Measurements from ENCODE around the gene STRBP.

DNA sequence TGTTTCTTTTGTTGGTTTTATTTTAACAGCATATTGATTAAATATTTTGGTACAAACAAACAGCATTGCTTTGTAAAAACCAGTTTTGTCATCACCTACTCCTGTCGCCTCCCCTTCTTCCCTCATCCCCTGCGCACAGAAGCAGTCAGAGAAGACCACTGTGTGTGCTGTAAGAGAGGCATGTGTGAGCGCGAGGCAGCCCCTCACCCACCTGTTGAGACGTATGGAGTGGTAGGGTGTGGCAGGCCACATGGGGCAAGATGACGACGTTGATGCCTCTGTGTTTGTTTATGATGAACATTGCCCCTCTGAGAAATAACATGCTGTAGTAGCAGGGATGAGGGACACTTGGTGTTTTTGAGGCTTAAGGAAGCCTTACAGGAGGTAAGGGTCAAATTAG, 163.6 kb downstream of the STRBP start:
- TF ChIP-seq, protein P1, sequence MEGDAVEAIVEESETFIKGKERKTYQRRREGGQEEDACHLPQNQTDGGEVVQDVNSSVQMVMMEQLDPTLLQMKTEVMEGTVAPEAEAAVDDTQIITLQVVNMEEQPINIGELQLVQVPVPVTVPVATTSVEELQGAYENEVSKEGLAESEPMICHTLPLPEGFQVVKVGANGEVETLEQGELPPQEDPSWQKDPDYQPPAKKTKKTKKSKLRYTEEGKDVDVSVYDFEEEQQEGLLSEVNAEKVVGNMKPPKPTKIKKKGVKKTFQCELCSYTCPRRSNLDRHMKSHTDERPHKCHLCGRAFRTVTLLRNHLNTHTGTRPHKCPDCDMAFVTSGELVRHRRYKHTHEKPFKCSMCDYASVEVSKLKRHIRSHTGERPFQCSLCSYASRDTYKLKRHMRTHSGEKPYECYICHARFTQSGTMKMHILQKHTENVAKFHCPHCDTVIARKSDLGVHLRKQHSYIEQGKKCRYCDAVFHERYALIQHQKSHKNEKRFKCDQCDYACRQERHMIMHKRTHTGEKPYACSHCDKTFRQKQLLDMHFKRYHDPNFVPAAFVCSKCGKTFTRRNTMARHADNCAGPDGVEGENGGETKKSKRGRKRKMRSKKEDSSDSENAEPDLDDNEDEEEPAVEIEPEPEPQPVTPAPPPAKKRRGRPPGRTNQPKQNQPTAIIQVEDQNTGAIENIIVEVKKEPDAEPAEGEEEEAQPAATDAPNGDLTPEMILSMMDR (IDR thresholded peaks at IDR 0.05; ENCODE audit: low read depth, low read length) = no peak
- no peak for TF ChIP-seq MYC (IDR thresholded peaks at IDR 0.05; ENCODE audit: low read depth, low read length)
